ENCODE measurements around the gene FAM193A.
"Not testable (repeated sequence)": the region's sequence is repeated elsewhere in the genome, so short reads cannot be mapped to it uniquely, and the experiment has no call there.

Gene FAM193A

GRCh38 chr4:2652415-2653160, 116.1 kb downstream of the FAM193A start:
- DNase-seq: no peak

- DNase-seq: peak; percentile 6
Observed at GRCh38 chr4:2660596-2661211, 124.3 kb downstream of the FAM193A start.

- no peak for DNase-seq
Observed at GRCh38 chr4:2662598-2662997, 126.2 kb downstream of the FAM193A start.

GRCh38 chr4:2663275-2663674, 126.8 kb downstream of the FAM193A start:
- no peak for DNase-seq

- no peak for DNase-seq
Observed at GRCh38 chr4:2666722-2667247, 130.3 kb downstream of the FAM193A start.

GRCh38 chr4:2667428-2667827, 131.0 kb downstream of the FAM193A start:
- DNase-seq: no peak

GRCh38 chr4:2671267-2671895, 134.9 kb downstream of the FAM193A start:
- DNase-seq: peak; percentile 34

- no peak for DNase-seq
Observed at GRCh38 chr4:2672082-2672481, 135.6 kb downstream of the FAM193A start.

- no peak for DNase-seq
Observed at GRCh38 chr4:2672700-2673099, 136.3 kb downstream of the FAM193A start.

GRCh38 chr4:2673157-2673556, 136.7 kb downstream of the FAM193A start:
- no peak for DNase-seq

GRCh38 chr4:2679762-2680161, 143.3 kb downstream of the FAM193A start:
- not testable (repeated sequence) for DNase-seq

- DNase-seq: no peak
Observed at GRCh38 chr4:2684486-2684885, 148.0 kb downstream of the FAM193A start.

- DNase-seq: no peak
Observed at GRCh38 chr4:2685541-2685940, 149.1 kb downstream of the FAM193A start.

GRCh38 chr4:2686379-2687265, 150.2 kb downstream of the FAM193A start:
- no peak for DNase-seq

GRCh38 chr4:2688281-2688680, 151.8 kb downstream of the FAM193A start:
- no peak for DNase-seq

GRCh38 chr4:2688697-2689096, 152.2 kb downstream of the FAM193A start:
- peak; percentile 25 for DNase-seq

GRCh38 chr4:2689114-2689513, 152.7 kb downstream of the FAM193A start:
- no peak for DNase-seq

- no peak for DNase-seq
Observed at GRCh38 chr4:2689825-2690700, 153.6 kb downstream of the FAM193A start.

GRCh38 chr4:2691313-2691712, 154.9 kb downstream of the FAM193A start:
- DNase-seq: no peak

GRCh38 chr4:2691952-2692435, 155.5 kb downstream of the FAM193A start:
- no peak for DNase-seq

GRCh38 chr4:2694691-2695090, 158.2 kb downstream of the FAM193A start:
- DNase-seq: no peak
